Thymus (tissue), 14 donors: Measurements from ENCODE around the gene YY1AP1. TPM values are rescaled to one million over a fixed set of nuclear protein-coding genes. Genes with fewer than 3 reads are reported as not detected.
"Not testable (repeated sequence)": the region's sequence is repeated elsewhere in the genome, so short reads cannot be mapped to it uniquely, and the experiment has no call there.

ENCODE experiments used
- DNase-seq, 9 donors: peaks; one replicate each; pipeline ENCODE4 v3.0.0-alpha.2; 2013; ENCODE audit warnings: low spot score in 9 of 9, low read depth in 6 of 9, missing footprints in 1 of 9
- H3K27ac ChIP-seq, 2 donors: one replicate each; pipeline ENCODE4 v1.5.1; 2013; ENCODE audit warnings: control low read depth in 1 of 2, low read depth in 1 of 2, low read length in 1 of 2, mild to moderate bottlenecking in 1 of 2, moderate library complexity in 1 of 2
- H3K27me3 ChIP-seq, 2 donors: one replicate each; pipeline ENCODE4 v1.5.1; 2013; ENCODE audit warnings: low read length in 1 of 2; ENCODE audit not compliant: control insufficient read depth in 2 of 2, insufficient read depth in 1 of 2
- H3K36me3 ChIP-seq, 2 donors: one replicate each; pipeline ENCODE4 v1.5.1; 2013; ENCODE audit warnings: low read length in 1 of 2, mild to moderate bottlenecking in 1 of 2, moderate library complexity in 1 of 2; ENCODE audit not compliant: control insufficient read depth in 2 of 2, insufficient read depth in 2 of 2
- H3K4me1 ChIP-seq, 2 donors: one replicate each; pipeline ENCODE4 v1.5.1; 2013; ENCODE audit warnings: low read length in 2 of 2; ENCODE audit not compliant: control insufficient read depth in 2 of 2, insufficient read depth in 2 of 2
- H3K4me3 ChIP-seq, 2 donors: one replicate each; pipeline ENCODE4 v1.5.1; 2013; ENCODE audit warnings: low read length in 2 of 2, control low read depth in 1 of 2, mild to moderate bottlenecking in 1 of 2
- H3K9me3 ChIP-seq, 2 donors: one replicate each; pipeline ENCODE4 v1.5.1; 2013; ENCODE audit warnings: low read length in 1 of 2, mild to moderate bottlenecking in 1 of 2; ENCODE audit not compliant: control insufficient read depth in 2 of 2, insufficient read depth in 1 of 2
- WGBS: extraction: QIAGEN DNeasy Blood & Tissue Kit; methylation state at CpG from one replicate; pipeline ENCODE4 v1.1.7; 2013; 5-methylcytosine and 5-hydroxymethylcytosine counted together
- long read RNA-seq, 10 donors: transcript quantifications; one replicate each; lab custom pipeline, GENCODE V29; 2026
- polyA plus RNA-seq: library from polyadenylated mRNA; stranded (reverse); fragments of 200-250 nt; gene quantifications from one replicate; pipeline ENCODE4 v1.2.3, GENCODE V29; 2013
- total RNA-seq: library from RNA; stranded (reverse); fragments of 120-200 nt; gene quantifications from one replicate; pipeline ENCODE4 v1.2.4, GENCODE V29; 2013
- donor health status: healthy.

YY1AP1 gene
- total RNA-seq: 109 TPM
- 46.0 TPM for polyA plus RNA-seq
- long read RNA-seq, donor 1, partial matches to known transcripts: 0 of 1 reads
- long read RNA-seq, donor 1, other reads (novel, unspliced or antisense): 0 of 1 reads
- long read RNA-seq, donor 2, transcript YY1AP1-205 (11 exons, 2,663 nt): major isoform, 13 of 313 reads
- long read RNA-seq, donor 2, transcript YY1AP1-212 (11 exons, 2,654 nt): minor isoform, 7 of 313 reads
- long read RNA-seq, donor 2, partial matches to known transcripts: 238 of 313 reads
- long read RNA-seq, donor 2, other reads (novel, unspliced or antisense): 48 of 313 reads
- long read RNA-seq, donor 3, transcript YY1AP1-212 (11 exons, 2,654 nt): major isoform, 7 of 18 reads
- long read RNA-seq, donor 3, partial matches to known transcripts: 6 of 18 reads
- long read RNA-seq, donor 3, other reads (novel, unspliced or antisense): 0 of 18 reads
- long read RNA-seq, donor 4, partial matches to known transcripts: 178 of 182 reads
- long read RNA-seq, donor 4, other reads (novel, unspliced or antisense): 0 of 182 reads
- long read RNA-seq, donor 5, transcript YY1AP1-205 (11 exons, 2,663 nt): major isoform, 5 of 12 reads
- long read RNA-seq, donor 5, partial matches to known transcripts: 0 of 12 reads
- long read RNA-seq, donor 5, other reads (novel, unspliced or antisense): 0 of 12 reads
- long read RNA-seq, donor 6, partial matches to known transcripts: 95 of 119 reads
- long read RNA-seq, donor 6, other reads (novel, unspliced or antisense): 17 of 119 reads
- long read RNA-seq, donor 7, transcript YY1AP1-205 (11 exons, 2,663 nt): major isoform, 7 of 17 reads
- long read RNA-seq, donor 7, partial matches to known transcripts: 6 of 17 reads
- long read RNA-seq, donor 7, other reads (novel, unspliced or antisense): 0 of 17 reads
- long read RNA-seq, donor 8, partial matches to known transcripts: 0 of 7 reads
- long read RNA-seq, donor 8, other reads (novel, unspliced or antisense): 0 of 7 reads
- long read RNA-seq, donor 9, partial matches to known transcripts: 0 of 8 reads
- long read RNA-seq, donor 9, other reads (novel, unspliced or antisense): 0 of 8 reads
- long read RNA-seq, donor 10, partial matches to known transcripts: 16 of 24 reads
- long read RNA-seq, donor 10, other reads (novel, unspliced or antisense): 0 of 24 reads

- Histone ChIP-seq H3K4me3 (peak within 1 kb of the TSS; percentile 81 to 99), H3K27me3 (no peaks in the 10 kb centered on the region), H3K36me3 (peaks cover 0 to 24% of the 10 kb centered on the region in 2 donors), H3K27ac (peak within 1 kb of the TSS; percentile 79 to 94), H3K9me3 (no peaks in the 10 kb centered on the region), H3K4me1 (peaks cover 6 to 15% of the 10 kb centered on the region in 2 donors)
- under 1% methylated on average over 81 of the region's 81 CpGs for WGBS
- DNase-seq: peak; percentile 79 to 96 (median 89)
Observed at GRCh38 chr1:155688324-155689080, at the start of gene YY1AP1. Gene YY1AP1, minus strand, starts transcription at chr1:155688774. Its CDS starts 8,338 bp downstream, at chr1:155680436.

GRCh38 chr1:155729031-155729898 is 40.7 kb upstream of the YY1AP1 start:
- DNase-seq: peak in 7 of 9 donors; percentile 8 to 53 (median 20)
- Histone ChIP-seq H3K4me3 (no peak overlapping the region), H3K27ac (no peak overlapping the region), H3K4me1 (no peaks in the 10 kb centered on the region), H3K36me3 (peaks cover 20 to 62% of the 10 kb centered on the region in 2 donors), H3K27me3 (no peaks in the 10 kb centered on the region), H3K9me3 (no peaks in the 10 kb centered on the region)
- WGBS: 82% methylated on average over 12 of the region's 12 CpGs

- H3K36me3 ChIP-seq: peaks cover 23 to 56% of the 10 kb centered on the region in 2 donors
- no peaks in the 10 kb centered on the region for H3K27me3 ChIP-seq
- WGBS: 98% methylated on average over 3 of the region's 3 CpGs
- H3K27ac ChIP-seq: no peak overlapping the region
- H3K9me3 ChIP-seq: no peaks in the 10 kb centered on the region
- DNase-seq: no peak
- H3K4me3 ChIP-seq: no peak overlapping the region
- H3K4me1 ChIP-seq: no peaks in the 10 kb centered on the region
Observed at GRCh38 chr1:155725142-155725541, 36.6 kb upstream of the YY1AP1 start.

GRCh38 chr1:155719703-155720102 is 31.1 kb upstream of the YY1AP1 start:
- no peaks in the 10 kb centered on the region for H3K4me1 ChIP-seq
- no peaks in the 10 kb centered on the region for H3K27me3 ChIP-seq
- peaks cover 21 to 53% of the 10 kb centered on the region in 2 donors for H3K36me3 ChIP-seq
- DNase-seq: no peak
- no peak overlapping the region for H3K27ac ChIP-seq
- H3K4me3 ChIP-seq: no peak overlapping the region
- WGBS: 97% methylated on average over 4 of the region's 4 CpGs
- H3K9me3 ChIP-seq: no peaks in the 10 kb centered on the region

GRCh38 chr1:155718524-155719115 is 30.0 kb upstream of the YY1AP1 start:
- not testable (repeated sequence) for H3K4me3 ChIP-seq, H3K27me3 ChIP-seq, H3K9me3 ChIP-seq, H3K27ac ChIP-seq, H3K4me1 ChIP-seq
- peaks cover 21 to 53% of the 10 kb centered on the region in 2 donors for H3K36me3 ChIP-seq
- WGBS: 96% methylated on average over 6 of the region's 6 CpGs
- peak in 1 of 9 donors; percentile 5 for DNase-seq

- no peak overlapping the region for H3K4me3 ChIP-seq
- no peaks in the 10 kb centered on the region for H3K27me3 ChIP-seq
- DNase-seq: no peak
- no peaks in the 10 kb centered on the region for H3K9me3 ChIP-seq
- no peaks in the 10 kb centered on the region for H3K4me1 ChIP-seq
- peaks cover 14 to 47% of the 10 kb centered on the region in 2 donors for H3K36me3 ChIP-seq
- WGBS: 96% methylated on average over 7 of the region's 7 CpGs
- H3K27ac ChIP-seq: no peak overlapping the region
Observed at GRCh38 chr1:155717041-155717440, 28.5 kb upstream of the YY1AP1 start.

GRCh38 chr1:155715777-155716176 is 27.2 kb upstream of the YY1AP1 start:
- no peak overlapping the region for H3K27ac ChIP-seq
- H3K4me1 ChIP-seq: no peaks in the 10 kb centered on the region
- H3K27me3 ChIP-seq: no peaks in the 10 kb centered on the region
- H3K36me3 ChIP-seq: peaks cover 6 to 38% of the 10 kb centered on the region in 2 donors
- no peak for DNase-seq
- WGBS: 98% methylated on average over 5 of the region's 5 CpGs
- no peaks in the 10 kb centered on the region for H3K9me3 ChIP-seq
- H3K4me3 ChIP-seq: no peak overlapping the region
